ENCODE results near the gene ALDH18A1. TPM values are rescaled to one million over a fixed set of nuclear protein-coding genes. Genes with fewer than 3 reads are reported as not detected.

ALDH18A1 gene
- 97.3 and 111 TPM in 2 replicates for total RNA-seq
- long read RNA-seq, transcript ALDH18A1-201 (18 exons, 3,337 nt), result minor isoform, 76 of 901 reads
- long read RNA-seq, transcript ALDH18A1-202 (18 exons, 3,359 nt), result major isoform, 697 of 901 reads
- long read RNA-seq, partial matches to known transcripts, result 57 of 901 reads
- long read RNA-seq, other reads (novel, unspliced or antisense), result 71 of 901 reads

GRCh38 chr10:95656291-95657164 is at the start of gene ALDH18A1:
TSS of gene ALDH18A1 (minus strand) at chr10:95656711. CDS start at chr10:95653377, 3,334 bp downstream.
- Mint-ChIP-seq H3K36me3 (ENCODE audit: unreplicated experiment) (peaks cover 19% of the 10 kb centered on the region), H3K27ac (ENCODE audit: unreplicated experiment) (peak within 1 kb of the TSS; percentile 94), H3K9me3 (ENCODE audit: unreplicated experiment) (peaks cover 5% of the 10 kb centered on the region), H3K27me3 (ENCODE audit: unreplicated experiment) (no peaks in the 10 kb centered on the region), H3K4me1 (ENCODE audit: unreplicated experiment) (peaks cover 16% of the 10 kb centered on the region), H3K4me3 (ENCODE audit: unreplicated experiment) (peak within 1 kb of the TSS; percentile 98)
- DNase-seq (ENCODE audit: extremely low spot score, unreplicated experiment), result peak; percentile 98
- TF ChIP-seq CTCF (IDR thresholded peaks at IDR 0.05), result no peak

- Mint-ChIP-seq H3K4me3 (ENCODE audit: unreplicated experiment) (no peak overlapping the region), H3K4me1 (ENCODE audit: unreplicated experiment) (peaks cover 5% of the 10 kb centered on the region), H3K36me3 (ENCODE audit: unreplicated experiment) (no peaks in the 10 kb centered on the region), H3K27ac (ENCODE audit: unreplicated experiment) (no peak overlapping the region), H3K27me3 (ENCODE audit: unreplicated experiment) (peaks cover 18% of the 10 kb centered on the region), H3K9me3 (ENCODE audit: unreplicated experiment) (no peaks in the 10 kb centered on the region)
- no peak for DNase-seq (ENCODE audit: extremely low spot score, unreplicated experiment)
- TF ChIP-seq CTCF (IDR thresholded peaks at IDR 0.05), result no peak
Observed at GRCh38 chr10:95698415-95698814, 41.9 kb upstream of the ALDH18A1 start.

GRCh38 chr10:95697429-95697828 is 40.9 kb upstream of the ALDH18A1 start:
- no peaks in the 10 kb centered on the region for H3K9me3 Mint-ChIP-seq (ENCODE audit: unreplicated experiment)
- peaks cover 13% of the 10 kb centered on the region for H3K4me1 Mint-ChIP-seq (ENCODE audit: unreplicated experiment)
- H3K27ac Mint-ChIP-seq (ENCODE audit: unreplicated experiment), result no peak overlapping the region
- DNase-seq (ENCODE audit: extremely low spot score, unreplicated experiment), result no peak
- H3K4me3 Mint-ChIP-seq (ENCODE audit: unreplicated experiment), result no peak overlapping the region
- no peak for TF ChIP-seq CTCF (IDR thresholded peaks at IDR 0.05)
- H3K27me3 Mint-ChIP-seq (ENCODE audit: unreplicated experiment), result peaks cover 18% of the 10 kb centered on the region
- no peaks in the 10 kb centered on the region for H3K36me3 Mint-ChIP-seq (ENCODE audit: unreplicated experiment)

- no peak for DNase-seq (ENCODE audit: extremely low spot score, unreplicated experiment)
- Mint-ChIP-seq H3K4me1 (ENCODE audit: unreplicated experiment) (peaks cover 19% of the 10 kb centered on the region), H3K27ac (ENCODE audit: unreplicated experiment) (peak overlapping the region; percentile 45), H3K9me3 (ENCODE audit: unreplicated experiment) (no peaks in the 10 kb centered on the region), H3K27me3 (ENCODE audit: unreplicated experiment) (peaks cover 12% of the 10 kb centered on the region), H3K36me3 (ENCODE audit: unreplicated experiment) (peaks cover 3% of the 10 kb centered on the region), H3K4me3 (ENCODE audit: unreplicated experiment) (no peak overlapping the region)
- TF ChIP-seq CTCF (IDR thresholded peaks at IDR 0.05), result no peak
Observed at GRCh38 chr10:95694665-95695064, 38.2 kb upstream of the ALDH18A1 start.

Measured in osteocyte (in vitro differentiated cells).